ENCODE results near the gene SCRT2. TPM values are rescaled to one million over a fixed set of nuclear protein-coding genes. Genes with fewer than 3 reads are reported as not detected.

The SCRT2 gene
- total RNA-seq, 1 experiment from 2014 or later: not detected

DNA sequence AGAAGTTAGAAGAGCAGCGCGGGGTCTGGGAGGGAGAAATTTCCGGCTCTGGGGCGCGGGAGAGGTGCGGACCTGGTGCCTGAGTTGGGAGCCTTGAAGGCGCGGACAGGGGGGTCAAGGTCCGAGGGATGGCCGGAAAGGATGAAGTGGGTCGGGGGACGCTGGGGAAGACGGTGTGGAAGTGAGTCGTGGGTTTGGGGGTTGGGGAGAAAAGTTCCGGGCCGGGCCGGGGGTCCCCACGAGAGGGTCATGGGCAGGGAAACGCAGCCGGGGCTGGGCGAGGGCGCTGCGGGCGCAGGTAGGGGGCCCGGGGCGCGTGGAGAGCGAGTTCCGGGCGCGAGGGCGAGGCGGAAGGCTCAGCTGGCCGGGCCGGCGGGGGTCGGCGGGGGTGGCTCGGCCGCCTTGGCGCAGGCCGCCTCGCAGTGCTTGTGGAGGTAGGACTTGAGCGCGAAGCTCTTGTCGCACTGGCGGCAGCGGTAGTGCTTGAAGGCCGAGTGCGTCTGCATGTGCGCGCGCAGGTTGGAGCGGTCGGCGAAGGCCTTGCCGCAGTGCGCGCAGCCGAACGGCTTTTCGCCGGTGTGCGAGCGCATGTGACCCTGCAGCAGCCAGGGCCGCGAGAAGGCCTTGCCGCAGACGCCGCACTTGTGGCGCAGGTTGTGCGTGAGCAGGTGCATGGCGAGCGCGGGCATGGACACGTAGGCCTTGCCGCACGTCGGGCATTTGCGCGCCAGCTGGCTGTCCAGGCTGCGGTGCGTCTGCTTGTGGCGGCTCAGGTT, 12.1 kb downstream of the SCRT2 start:
- no peak overlapping the region for H3K4me3 Mint-ChIP-seq (ENCODE audit: unreplicated experiment)
- DNase-seq: no peak
- ChIA-PET CTCF (no interaction called here), POLR2A (no interaction called here)
- Histone ChIP-seq H3K27me3 (replicated peaks; ENCODE audit: control insufficient read depth, insufficient read depth, low read length) (no peaks in the 10 kb centered on the region), H3K4me1 (peaks cover 16% of the 10 kb centered on the region), H3K4me3 (ENCODE audit: low read depth, low read length) (no peak overlapping the region), H3K36me3 (ENCODE audit: control insufficient read depth, insufficient read depth, low read length) (no peaks in the 10 kb centered on the region), H3K9me3 (no peaks in the 10 kb centered on the region)
- peaks cover 4% of the 10 kb centered on the region for H3K36me3 Mint-ChIP-seq (ENCODE audit: insufficient read depth, unreplicated experiment)
- no peaks in the 10 kb centered on the region for H3K9me3 Mint-ChIP-seq (ENCODE audit: unreplicated experiment)
- TF ChIP-seq, protein P1, sequence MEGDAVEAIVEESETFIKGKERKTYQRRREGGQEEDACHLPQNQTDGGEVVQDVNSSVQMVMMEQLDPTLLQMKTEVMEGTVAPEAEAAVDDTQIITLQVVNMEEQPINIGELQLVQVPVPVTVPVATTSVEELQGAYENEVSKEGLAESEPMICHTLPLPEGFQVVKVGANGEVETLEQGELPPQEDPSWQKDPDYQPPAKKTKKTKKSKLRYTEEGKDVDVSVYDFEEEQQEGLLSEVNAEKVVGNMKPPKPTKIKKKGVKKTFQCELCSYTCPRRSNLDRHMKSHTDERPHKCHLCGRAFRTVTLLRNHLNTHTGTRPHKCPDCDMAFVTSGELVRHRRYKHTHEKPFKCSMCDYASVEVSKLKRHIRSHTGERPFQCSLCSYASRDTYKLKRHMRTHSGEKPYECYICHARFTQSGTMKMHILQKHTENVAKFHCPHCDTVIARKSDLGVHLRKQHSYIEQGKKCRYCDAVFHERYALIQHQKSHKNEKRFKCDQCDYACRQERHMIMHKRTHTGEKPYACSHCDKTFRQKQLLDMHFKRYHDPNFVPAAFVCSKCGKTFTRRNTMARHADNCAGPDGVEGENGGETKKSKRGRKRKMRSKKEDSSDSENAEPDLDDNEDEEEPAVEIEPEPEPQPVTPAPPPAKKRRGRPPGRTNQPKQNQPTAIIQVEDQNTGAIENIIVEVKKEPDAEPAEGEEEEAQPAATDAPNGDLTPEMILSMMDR (IDR thresholded peaks at IDR 0.05; ENCODE audit: insufficient read depth in 1 of 2, low read depth in 1 of 2, low read length in 1 of 2, severe bottlenecking in 1 of 2, unreplicated experiment in 1 of 2): no peak
- H3K27ac Mint-ChIP-seq (ENCODE audit: unreplicated experiment): no peak overlapping the region
- intact Hi-C loops (cut with micrococcal nuclease; ENCODE audit: unreplicated experiment): no loop called here
- BruUV-seq (replicated peaks): no TSS peak
- H3K27me3 Mint-ChIP-seq (ENCODE audit: insufficient read depth, unreplicated experiment): peaks cover 11% of the 10 kb centered on the region
- peaks cover 13% of the 10 kb centered on the region for H3K4me1 Mint-ChIP-seq (ENCODE audit: low read depth, unreplicated experiment)

GRCh38 chr20:662277-663192, 13.1 kb downstream of the SCRT2 start:
- TF ChIP-seq, protein P1 (IDR thresholded peaks at IDR 0.05; ENCODE audit: insufficient read depth in 1 of 2, low read depth in 1 of 2, low read length in 1 of 2, severe bottlenecking in 1 of 2, unreplicated experiment in 1 of 2): no peak
- H3K27me3 Mint-ChIP-seq (ENCODE audit: insufficient read depth, unreplicated experiment): peaks cover 11% of the 10 kb centered on the region
- H3K4me1 ChIP-seq: peaks cover 19% of the 10 kb centered on the region
- DNase-seq: no peak
- H3K27me3 ChIP-seq (replicated peaks; ENCODE audit: control insufficient read depth, insufficient read depth, low read length): no peaks in the 10 kb centered on the region
- H3K36me3 Mint-ChIP-seq (ENCODE audit: insufficient read depth, unreplicated experiment): peaks cover 4% of the 10 kb centered on the region
- H3K4me3 Mint-ChIP-seq (ENCODE audit: unreplicated experiment): no peak overlapping the region
- H3K9me3 Mint-ChIP-seq (ENCODE audit: unreplicated experiment): no peaks in the 10 kb centered on the region
- H3K4me1 Mint-ChIP-seq (ENCODE audit: low read depth, unreplicated experiment): peaks cover 22% of the 10 kb centered on the region
- H3K27ac Mint-ChIP-seq (ENCODE audit: unreplicated experiment): no peak overlapping the region
- H3K36me3 ChIP-seq (ENCODE audit: control insufficient read depth, insufficient read depth, low read length): no peaks in the 10 kb centered on the region
- intact Hi-C loops (cut with micrococcal nuclease; ENCODE audit: unreplicated experiment): no loop called here
- no peak overlapping the region for H3K4me3 ChIP-seq (ENCODE audit: low read depth, low read length)
- H3K9me3 ChIP-seq: no peaks in the 10 kb centered on the region
- POLR2A ChIA-PET: no interaction called here
- CTCF ChIA-PET: no interaction called here
- no TSS peak for BruUV-seq (replicated peaks)

- Histone ChIP-seq H3K4me1 (peaks cover 19% of the 10 kb centered on the region), H3K36me3 (ENCODE audit: control insufficient read depth, insufficient read depth, low read length) (no peaks in the 10 kb centered on the region), H3K9me3 (no peaks in the 10 kb centered on the region), H3K4me3 (ENCODE audit: low read depth, low read length) (no peak overlapping the region), H3K27me3 (replicated peaks; ENCODE audit: control insufficient read depth, insufficient read depth, low read length) (no peaks in the 10 kb centered on the region)
- no peaks in the 10 kb centered on the region for H3K9me3 Mint-ChIP-seq (ENCODE audit: unreplicated experiment)
- BruUV-seq (replicated peaks): no TSS peak
- DNase-seq: no peak
- peaks cover 11% of the 10 kb centered on the region for H3K27me3 Mint-ChIP-seq (ENCODE audit: insufficient read depth, unreplicated experiment)
- intact Hi-C loops (cut with micrococcal nuclease; ENCODE audit: unreplicated experiment): no loop called here
- no peak overlapping the region for H3K27ac Mint-ChIP-seq (ENCODE audit: unreplicated experiment)
- H3K4me3 Mint-ChIP-seq (ENCODE audit: unreplicated experiment): no peak overlapping the region
- ChIA-PET POLR2A (no interaction called here), CTCF (no interaction called here)
- peaks cover 22% of the 10 kb centered on the region for H3K4me1 Mint-ChIP-seq (ENCODE audit: low read depth, unreplicated experiment)
- H3K36me3 Mint-ChIP-seq (ENCODE audit: insufficient read depth, unreplicated experiment): peaks cover 4% of the 10 kb centered on the region
- TF ChIP-seq, protein P1 (IDR thresholded peaks at IDR 0.05; ENCODE audit: insufficient read depth in 1 of 2, low read depth in 1 of 2, low read length in 1 of 2, severe bottlenecking in 1 of 2, unreplicated experiment in 1 of 2): no peak
Measured at GRCh38 chr20:661474-662270, 13.9 kb downstream of the SCRT2 start.

Measured in Caco-2 (cell line).